RWPE1 (cell line): ENCODE results near the gene BUD31.
"Not testable (repeated sequence)": the region's sequence is repeated elsewhere in the genome, so short reads cannot be mapped to it uniquely, and the experiment has no call there.

Experiments used
- CTCF ChIA-PET: fragments of 350-600 bp; sonication (Branson Sonifier 250); formaldehyde crosslinking; extraction: SDS; loops from one replicate; lab custom pipeline; 2021; lab: Yijun Ruan, JAX
- POLR2A ChIA-PET: fragments of 400-600 bp; formaldehyde crosslinking; extraction: SDS; loops from one replicate; lab custom pipeline; 2020; ENCODE audit warnings: antibody characterized with exemption; ENCODE audit not compliant: low non-redundant PET; lab: Yijun Ruan, JAX
- DNase-seq: peaks from one replicate; pipeline ENCODE4 v3.0.0; 2012; ENCODE audit warnings: low spot score
- H3K27ac ChIP-seq: fragments of 450-650 bp; 2 replicates; pipeline ENCODE4 v1.5.1; 2017
- TF ChIP-seq, protein P1 (sequence below): fragments of 450-650 bp; conservative IDR thresholded peaks from 2 replicates; pipeline ENCODE4 v1.5.1; 2017; ENCODE audit warnings: low read depth, mild to moderate bottlenecking

BUD31 gene

DNA sequence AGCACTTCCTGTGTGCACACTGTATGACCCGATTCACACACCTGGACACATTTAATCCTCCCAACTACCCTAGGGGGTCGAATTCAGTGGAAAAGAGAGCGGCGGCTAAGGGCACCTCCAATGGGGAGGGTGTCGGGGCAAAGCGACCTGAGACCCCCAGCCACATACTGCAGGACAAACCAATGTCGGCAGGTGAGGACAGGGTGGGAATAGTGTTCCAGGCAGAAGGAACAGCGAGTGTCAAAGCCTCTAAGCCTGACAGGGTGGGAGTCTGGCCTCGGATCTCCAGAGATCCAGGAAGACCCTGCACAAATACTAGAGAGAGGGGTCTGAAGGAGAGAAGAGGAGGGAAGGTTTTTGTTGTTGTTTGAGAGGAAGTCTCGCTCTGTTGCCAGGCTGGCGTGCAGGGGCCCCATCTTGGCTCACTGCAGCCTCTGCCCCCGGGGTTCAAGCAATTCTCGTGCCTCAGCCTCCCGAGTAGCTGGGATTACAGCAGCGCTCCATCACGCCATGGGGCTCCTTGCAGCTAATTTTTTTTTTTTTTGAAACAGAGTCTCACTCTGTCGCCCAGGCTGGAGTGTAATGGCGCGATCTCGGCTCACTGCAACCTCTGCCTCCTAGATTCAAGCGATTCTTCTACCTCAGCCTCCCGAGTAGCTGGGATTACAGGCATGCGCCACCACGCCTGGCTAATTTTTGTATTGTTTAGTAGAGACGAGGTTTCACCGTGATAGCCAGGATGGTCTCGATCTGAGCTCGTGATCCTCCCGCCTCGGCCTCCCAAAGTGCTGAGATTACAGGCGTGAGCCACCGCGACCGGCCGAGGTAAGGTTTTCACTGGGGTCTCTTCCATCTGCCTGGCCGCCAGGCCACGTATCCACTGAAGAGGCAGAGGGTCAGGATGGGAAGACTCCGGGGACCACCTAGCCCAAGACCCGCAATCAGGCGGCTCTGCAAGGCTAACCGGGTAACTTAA, 35.4 kb upstream of the BUD31 start:
- CTCF ChIA-PET: interaction anchor here (0.6 kb wide), 1 partner anchor 103 kb away, joined by 3 read pairs; no protein-coding TSS in a partner anchor

DNA sequence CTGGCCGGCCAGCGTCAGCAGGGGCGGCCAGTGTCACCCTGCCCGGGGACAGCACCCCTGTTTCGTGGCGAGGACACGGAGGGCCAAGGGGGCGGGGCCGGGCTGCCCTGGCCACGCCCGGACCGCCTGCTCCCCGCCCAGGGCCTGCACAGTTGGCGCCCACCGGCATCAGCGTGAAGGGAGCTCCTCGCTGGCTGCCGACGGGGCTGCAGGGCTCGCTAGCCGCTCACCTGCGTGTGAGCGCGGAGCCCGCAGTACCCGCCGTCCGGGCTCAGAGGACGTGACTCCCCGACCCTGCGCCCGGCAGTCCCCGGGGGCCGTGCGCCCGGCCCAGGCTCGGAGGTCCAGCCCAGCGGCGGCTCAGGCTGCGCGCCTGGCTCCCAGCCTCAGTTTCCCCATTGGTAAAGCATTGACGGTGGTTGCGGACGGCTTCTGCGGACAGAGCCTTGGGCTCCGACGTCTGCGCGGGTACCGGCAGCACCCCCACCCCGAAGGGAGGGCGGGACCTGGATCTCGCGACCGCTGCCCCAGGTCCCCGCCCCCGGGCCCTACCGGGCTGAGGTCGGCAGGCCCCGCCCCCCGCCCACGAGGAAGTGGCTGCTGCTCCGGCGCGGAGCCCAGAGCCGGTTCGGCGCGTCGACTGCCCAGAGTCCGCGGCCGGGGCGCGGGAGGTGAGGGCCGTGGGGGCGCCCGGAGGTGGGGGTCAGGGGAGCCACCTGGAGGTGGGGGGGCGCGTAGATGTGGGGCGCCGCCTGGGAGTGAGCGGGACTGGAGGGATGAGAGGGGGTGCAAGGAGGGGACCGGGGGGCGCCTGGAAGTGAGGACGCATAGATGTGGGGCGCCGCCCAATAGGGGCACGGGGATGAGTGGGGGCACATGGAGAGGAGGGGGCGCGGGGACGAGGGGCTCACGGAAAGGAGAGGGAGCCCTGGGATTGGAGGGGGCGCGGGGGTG, 34.4 kb upstream of the BUD31 start, which contains the start of gene ARPC1B:
ARPC1B (plus strand) TSS at position 620 of the 954 bp plus-strand sequence. CDS start 10,985 bp downstream, outside the sequence.
- TF ChIP-seq, protein P1, sequence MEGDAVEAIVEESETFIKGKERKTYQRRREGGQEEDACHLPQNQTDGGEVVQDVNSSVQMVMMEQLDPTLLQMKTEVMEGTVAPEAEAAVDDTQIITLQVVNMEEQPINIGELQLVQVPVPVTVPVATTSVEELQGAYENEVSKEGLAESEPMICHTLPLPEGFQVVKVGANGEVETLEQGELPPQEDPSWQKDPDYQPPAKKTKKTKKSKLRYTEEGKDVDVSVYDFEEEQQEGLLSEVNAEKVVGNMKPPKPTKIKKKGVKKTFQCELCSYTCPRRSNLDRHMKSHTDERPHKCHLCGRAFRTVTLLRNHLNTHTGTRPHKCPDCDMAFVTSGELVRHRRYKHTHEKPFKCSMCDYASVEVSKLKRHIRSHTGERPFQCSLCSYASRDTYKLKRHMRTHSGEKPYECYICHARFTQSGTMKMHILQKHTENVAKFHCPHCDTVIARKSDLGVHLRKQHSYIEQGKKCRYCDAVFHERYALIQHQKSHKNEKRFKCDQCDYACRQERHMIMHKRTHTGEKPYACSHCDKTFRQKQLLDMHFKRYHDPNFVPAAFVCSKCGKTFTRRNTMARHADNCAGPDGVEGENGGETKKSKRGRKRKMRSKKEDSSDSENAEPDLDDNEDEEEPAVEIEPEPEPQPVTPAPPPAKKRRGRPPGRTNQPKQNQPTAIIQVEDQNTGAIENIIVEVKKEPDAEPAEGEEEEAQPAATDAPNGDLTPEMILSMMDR: no peak
- ChIA-PET POLR2A (interaction anchor here (1.0 kb wide), 1 partner anchor 13 kb away, joined by 10 read pairs; no protein-coding TSS in a partner anchor), CTCF (interaction anchor here (0.5 to 0.6 kb wide), 2 partner anchors 62 to 102 kb away, joined by 3 read pairs; no protein-coding TSS in a partner anchor)
- DNase-seq: peak; percentile 92
- peak within 1 kb of the TSS; percentile 97 for H3K27ac ChIP-seq

More for the DNA sequence above, 35.4 kb upstream of the BUD31 start:
- peak overlapping the region; percentile 97 for H3K27ac ChIP-seq
- POLR2A ChIA-PET: interaction anchor here (0.6 kb wide), 1 partner anchor 35 kb away, joined by 3 read pairs; the partner anchor contains the start of genes BUD31 and PDAP1
- no peak for DNase-seq
- TF ChIP-seq, protein P1: no peak

DNA sequence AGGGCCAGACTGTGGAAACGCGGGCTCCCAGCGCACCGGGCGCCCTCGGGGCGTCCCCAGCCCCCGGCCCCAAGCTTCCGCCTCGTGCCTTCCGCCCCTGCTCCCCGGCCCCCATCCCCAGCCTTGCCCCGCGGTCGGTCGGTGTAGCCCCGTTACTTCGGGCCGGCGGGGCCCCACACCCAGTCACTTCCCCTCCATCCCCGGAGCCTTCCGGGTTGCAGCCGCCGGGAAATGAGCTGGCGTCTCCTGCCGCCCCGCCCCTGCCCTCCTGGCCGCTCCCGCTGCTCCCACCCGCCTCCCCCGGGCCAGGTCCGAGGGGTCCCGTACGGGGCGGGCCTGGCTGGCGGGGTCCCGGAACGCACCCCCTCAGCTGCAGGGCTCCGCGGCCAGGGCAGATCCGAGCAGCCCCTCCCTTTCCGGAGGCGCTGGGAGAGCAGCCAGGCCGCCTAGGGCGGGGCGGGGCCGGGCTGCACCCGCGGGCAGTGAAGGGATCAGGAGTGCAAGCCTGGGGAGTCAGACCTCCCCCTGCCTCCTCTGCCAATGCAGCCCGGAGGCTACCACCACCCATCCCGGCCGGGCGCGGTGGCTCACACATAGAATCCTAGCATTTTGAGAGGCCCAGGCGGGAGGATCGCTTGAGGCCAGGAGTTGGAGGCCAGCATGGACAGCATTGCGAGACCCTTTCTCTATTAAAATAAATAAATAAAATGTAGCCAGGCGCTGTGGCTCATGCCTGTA, 33.5 kb upstream of the BUD31 start:
- H3K27ac ChIP-seq: peak overlapping the region; percentile 97

DNA sequence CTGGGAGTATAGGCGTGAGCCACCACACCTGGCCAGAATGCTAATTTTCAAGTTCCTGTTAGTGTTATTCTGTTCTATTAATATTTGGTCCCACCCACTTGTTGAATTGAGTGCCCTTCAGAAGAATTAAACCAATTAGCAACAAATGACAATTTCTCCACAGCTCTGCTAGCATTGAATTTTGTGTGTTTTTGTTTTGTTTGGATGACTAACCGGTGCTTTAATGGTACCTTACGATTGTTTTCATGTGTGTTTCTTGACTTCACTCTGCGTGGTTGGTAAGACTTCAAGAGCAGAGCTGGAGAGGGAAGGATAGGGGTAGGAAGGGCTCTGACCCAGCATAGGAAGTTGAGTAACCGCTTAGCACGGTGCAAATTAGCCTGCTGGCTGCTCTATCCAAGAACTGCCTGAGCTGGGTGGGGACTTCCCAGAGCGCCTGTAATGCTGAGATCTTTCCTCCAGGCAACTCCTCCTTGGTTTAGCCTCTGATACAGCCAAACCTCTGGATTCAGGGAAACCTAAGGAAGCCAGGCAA, 29.7 kb upstream of the BUD31 start:
- POLR2A ChIA-PET: interaction anchor here (0.5 to 0.7 kb wide), 2 partner anchors 9 to 199 kb away, joined by 5 to 6 read pairs; no protein-coding TSS in a partner anchor
- TF ChIP-seq, protein P1: no peak
- DNase-seq: peak; percentile 71
- CTCF ChIA-PET: no interaction called here
- H3K27ac ChIP-seq: peak overlapping the region; percentile 97

More for the DNA sequence above, 33.5 kb upstream of the BUD31 start:
- TF ChIP-seq, protein P1: no peak
- ChIA-PET CTCF (interaction anchor here (0.5 kb wide), 1 partner anchor 63 kb away, joined by 3 read pairs; no protein-coding TSS in a partner anchor), POLR2A (interaction anchor here (0.5 to 1.0 kb wide), 3 partner anchors 12 to 751 kb away, joined by 3 to 10 read pairs (median 3); partner anchors contain the start of gene MBLAC1)
- DNase-seq: peak; percentile 80

DNA sequence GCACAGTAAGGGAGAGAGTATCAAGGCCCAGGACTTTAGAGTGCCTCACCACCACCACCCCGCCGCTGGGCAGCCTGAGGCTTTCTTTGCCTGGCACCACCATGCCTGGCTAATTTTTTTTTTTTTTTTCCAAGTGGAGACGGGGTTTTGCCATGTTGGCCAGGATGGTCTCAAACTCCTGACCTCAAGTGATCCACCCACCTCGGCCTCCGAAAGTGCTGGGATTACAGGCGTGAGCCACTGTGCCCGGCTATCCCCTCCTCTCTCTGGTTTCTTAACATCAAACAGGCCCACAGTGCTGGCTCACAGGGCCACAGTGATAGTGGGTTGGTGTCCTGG, 29.1 kb upstream of the BUD31 start:
- H3K27ac ChIP-seq: peak overlapping the region; percentile 97
- CTCF ChIA-PET, DNase-seq: not testable (repeated sequence)
- POLR2A ChIA-PET: interaction anchor here (0.5 kb wide), 1 partner anchor 10 kb away, joined by 5 read pairs; no protein-coding TSS in a partner anchor
